Activated naive CD4-positive, alpha-beta T cell treated with anti-CD3 and anti-CD28 coated beads, Interleukin-2, amount 10 ng/mL, durations not matched to agents 5 hours and 36 hours (primary cell): ENCODE measurements around the gene PGBD2. TPM values are rescaled to one million over a fixed set of nuclear protein-coding genes. Genes with fewer than 3 reads are reported as not detected.

ENCODE experiments used
- total RNA-seq, 2 experiments: library from RNA; stranded (reverse); gene quantifications; one replicate each; pipeline ENCODE4 v1.2.3, GENCODE V29; 2021

Gene PGBD2
- total RNA-seq: 1 to 10 TPM; 8.9 to 9.0 TPM

DNA sequence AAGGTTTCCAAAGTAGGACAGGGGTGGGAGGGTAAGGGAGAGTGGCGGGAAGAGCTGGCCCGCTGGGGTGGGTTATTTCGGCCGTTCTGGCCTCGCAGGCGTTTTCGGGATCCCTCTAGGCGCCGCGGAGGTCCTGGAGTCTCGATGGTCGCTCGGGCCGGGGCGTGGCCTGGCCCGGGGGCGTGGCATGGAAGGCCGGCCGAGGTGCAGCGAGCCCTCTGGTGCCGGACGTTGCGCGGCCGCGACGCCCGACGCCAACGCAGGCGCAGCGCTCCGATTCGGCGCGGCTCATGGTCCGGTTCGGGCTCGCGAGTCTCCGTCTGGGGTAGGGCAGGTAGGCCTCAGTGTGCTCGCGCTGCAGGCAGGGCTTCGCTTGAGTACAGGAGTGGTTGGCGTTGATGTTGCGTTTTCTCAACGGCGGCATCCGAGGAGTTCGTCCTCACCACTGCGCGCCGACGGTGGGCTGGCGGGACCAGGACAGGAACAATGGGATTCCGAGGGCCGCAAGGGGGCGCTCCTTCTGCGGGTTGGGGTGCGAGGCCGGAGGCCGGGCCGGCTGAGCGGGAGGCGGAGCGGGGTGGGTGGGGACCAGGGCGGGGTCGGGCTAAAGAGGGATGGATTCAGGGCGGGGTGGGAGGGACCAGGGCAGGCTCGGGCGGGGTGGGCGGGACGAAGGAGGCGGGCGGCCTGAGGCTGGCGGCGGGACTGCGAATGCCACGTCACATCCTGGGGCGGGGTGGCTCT, at the start of gene PGBD2:
Gene PGBD2, plus strand, starts transcription at position 227 of the 744 bp plus-strand sequence. CDS start 7,628 bp downstream, outside the sequence.

GRCh38 chr1:248858891-248859889, 46.8 kb upstream of the PGBD2 start, which contains the start of gene ZNF692:
Gene ZNF692 (minus strand): TSS chr1:248859085. CDS start chr1:248858309, 776 bp downstream.

Other genes with a start within 250 kb of the PGBD2 start
- gene OR14I1, start 203.5 kb upstream of the PGBD2 start, total RNA-seq: not detected
- gene LYPD8, start 150.5 kb upstream of the PGBD2 start, total RNA-seq: not detected
- 10 to 100 TPM; 30.4 to 32.8 TPM for gene SH3BP5L, start 80.3 kb upstream of the PGBD2 start, total RNA-seq
- gene ZNF672, start 68.0 kb upstream of the PGBD2 start, total RNA-seq: 10 to 100 TPM; 46.4 to 48.0 TPM
- 10 to 100 TPM; 44.4 to 56.5 TPM for gene ZNF692, start 47.1 kb upstream of the PGBD2 start, total RNA-seq